ENCODE measurements around the gene P3H3.

P3H3 gene

GRCh38 chr12:6837370-6838060, 9.3 kb downstream of the P3H3 start:
- Histone ChIP-seq H3K27ac (no peak overlapping the region), H3K4me3 (no peak overlapping the region)
- no peak for TF ChIP-seq CTCF (IDR thresholded peaks at IDR 0.05)
- no peak for DNase-seq (ENCODE audit: low spot score)

- no peak for DNase-seq (ENCODE audit: low spot score)
- no peak overlapping the region for H3K4me3 ChIP-seq
- no peak for TF ChIP-seq CTCF (IDR thresholded peaks at IDR 0.05)
Measured at GRCh38 chr12:6838854-6839253, 10.6 kb downstream of the P3H3 start.

GRCh38 chr12:6839482-6840201, 11.4 kb downstream of the P3H3 start:
- DNase-seq (ENCODE audit: low spot score), result no peak
- Histone ChIP-seq H3K4me3 (no peak overlapping the region), H3K27ac (no peak overlapping the region)
- TF ChIP-seq CTCF (IDR thresholded peaks at IDR 0.05), result no peak

More at GRCh38 chr12:6838854-6839253, 10.6 kb downstream of the P3H3 start:
- no peak overlapping the region for H3K27ac ChIP-seq

- no peak for TF ChIP-seq CTCF (IDR thresholded peaks at IDR 0.05)
- Histone ChIP-seq H3K27ac (no peak overlapping the region), H3K4me3 (no peak overlapping the region)
- no peak for DNase-seq (ENCODE audit: low spot score)
Measured at GRCh38 chr12:6840330-6840729, 12.1 kb downstream of the P3H3 start.

- H3K27ac ChIP-seq, result no peak within 1 kb of the TSS
- no peak for DNase-seq (ENCODE audit: low spot score)
- no peak within 1 kb of the TSS for H3K4me3 ChIP-seq
- TF ChIP-seq CTCF (IDR thresholded peaks at IDR 0.05), result no peak
Measured at GRCh38 chr12:6840761-6841515, 12.7 kb downstream of the P3H3 start, which contains the start of gene GNB3. TSS of gene GNB3 (plus strand) at chr12:6840925. CDS start at chr12:6841288, 363 bp downstream.

- no peak for DNase-seq (ENCODE audit: low spot score)
- Histone ChIP-seq H3K4me3 (no peak overlapping the region), H3K27ac (no peak overlapping the region)
- no peak for TF ChIP-seq CTCF (IDR thresholded peaks at IDR 0.05)
Measured at GRCh38 chr12:6842075-6842474, 13.9 kb downstream of the P3H3 start.

Measured in coronary artery (tissue), 2 donors.